HG02973 (cell line): ENCODE data around the gene VAC14.
"Not testable (repeated sequence)": the region's sequence is repeated elsewhere in the genome, so short reads cannot be mapped to it uniquely, and the experiment has no call there.

Experiments used
- ATAC-seq: cut with Tn5 transposase; IDR thresholded peaks from one replicate; pipeline ENCODE4 v1.9.1; 2021; ENCODE audit warnings: moderate library complexity; ENCODE audit not compliant: unreplicated experiment

VAC14 gene

DNA sequence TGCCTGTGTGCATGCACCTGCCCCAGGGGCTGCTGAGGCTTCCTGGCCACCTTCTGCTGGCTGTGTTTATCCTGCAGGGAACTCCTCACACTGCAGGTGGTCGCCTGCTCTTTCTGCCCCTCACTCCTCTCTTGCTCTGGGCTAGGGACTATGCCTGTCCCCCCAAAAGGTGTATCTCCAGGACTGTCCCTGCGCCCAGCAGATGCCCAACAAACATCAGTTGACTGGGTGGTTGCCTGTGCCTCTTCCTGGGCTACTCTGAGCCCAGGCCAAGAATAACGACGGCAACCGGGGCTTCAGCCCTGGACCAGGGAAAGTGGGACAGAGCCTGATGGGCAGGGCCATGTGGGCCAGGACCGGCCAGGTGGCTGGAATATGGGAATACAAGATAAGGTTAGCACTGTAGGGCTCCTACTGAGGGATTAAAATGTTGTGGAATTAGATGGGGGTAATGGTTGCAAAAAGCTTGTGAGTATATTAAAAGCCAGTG lies 55.4 kb downstream of the VAC14 start:
- ATAC-seq, result no peak

GRCh38 chr16:70744366-70744765 lies 56.6 kb downstream of the VAC14 start:
- ATAC-seq, result no peak

DNA sequence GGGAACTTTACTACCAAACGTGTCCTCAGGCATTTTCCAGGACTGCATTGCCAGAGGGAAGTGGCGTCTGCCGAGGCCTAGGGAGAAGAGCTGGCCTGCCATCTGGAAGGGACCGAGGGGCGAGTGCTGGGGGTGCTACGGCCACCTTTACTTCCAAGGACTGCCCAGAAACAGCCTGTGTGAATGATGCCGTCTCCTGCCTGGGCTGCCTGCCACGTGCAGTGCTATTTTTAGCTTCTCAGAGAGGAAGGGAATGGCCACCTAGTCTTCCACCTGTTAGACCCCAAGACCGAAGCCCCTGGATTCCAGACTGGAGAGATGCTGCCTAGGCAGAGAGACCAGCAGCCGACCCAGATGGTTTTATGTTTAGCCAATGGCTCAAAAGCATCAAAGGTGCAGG lies 57.2 kb downstream of the VAC14 start:
- no peak for ATAC-seq

GRCh38 chr16:70742967-70743366 lies 58.0 kb downstream of the VAC14 start:
- not testable (repeated sequence) for ATAC-seq

DNA sequence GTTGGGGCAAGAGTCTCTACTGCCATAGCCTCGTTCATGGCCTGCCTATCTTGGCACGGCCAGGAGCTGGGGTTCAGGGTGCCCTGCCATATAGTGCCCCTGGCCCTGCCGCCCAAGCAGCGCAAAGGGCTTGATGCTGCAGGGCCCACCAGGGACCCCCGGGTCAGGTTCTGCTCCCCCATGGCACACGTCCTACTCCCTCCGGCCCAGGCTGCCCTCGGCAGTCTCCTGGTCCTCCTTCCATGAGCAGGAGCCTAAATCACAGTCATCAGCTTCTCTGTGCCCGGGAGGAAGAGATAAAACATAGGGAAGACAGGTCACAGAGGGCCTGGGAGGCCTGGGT lies 59.2 kb downstream of the VAC14 start:
- no peak for ATAC-seq

GRCh38 chr16:70740914-70741782 lies 59.8 kb downstream of the VAC14 start:
- no peak for ATAC-seq

DNA sequence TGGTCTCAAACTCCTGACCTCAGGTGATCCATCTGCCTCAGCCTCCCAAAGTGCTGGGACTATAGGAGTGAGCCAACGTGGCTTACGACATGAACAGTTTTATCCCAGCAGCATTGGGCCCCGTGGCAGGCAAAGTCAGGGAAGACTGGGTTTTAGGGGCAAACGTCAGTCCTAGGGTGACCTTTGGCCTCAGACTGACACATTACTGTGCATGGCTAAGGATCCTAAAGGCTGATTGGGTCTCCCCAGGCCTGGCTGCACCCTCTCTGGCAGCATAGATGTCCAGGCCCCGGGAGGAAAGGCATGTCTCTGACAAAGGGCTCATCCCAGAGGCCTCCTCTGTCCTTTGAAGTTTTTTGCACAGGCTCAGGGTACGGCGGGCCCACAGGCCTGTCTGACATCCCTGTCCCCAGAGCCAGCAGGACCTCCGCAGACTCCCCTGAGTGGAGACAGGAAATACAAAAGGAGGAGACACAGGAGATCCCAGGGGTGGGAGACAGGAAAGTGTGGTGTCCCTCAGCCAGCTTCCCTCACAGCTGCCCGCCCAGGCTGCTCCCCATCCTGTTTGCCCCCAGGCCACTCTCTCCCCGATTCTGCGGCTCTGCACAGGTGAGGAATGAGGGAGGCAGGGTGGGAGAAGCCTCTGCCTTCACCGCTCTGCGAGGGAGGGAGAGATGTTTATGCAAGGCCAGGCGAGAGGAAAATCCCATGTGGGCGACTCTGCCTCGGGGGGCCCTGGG lies 60.6 kb downstream of the VAC14 start:
- no peak for ATAC-seq

GRCh38 chr16:70739389-70739788 lies 61.6 kb downstream of the VAC14 start:
- ATAC-seq, result no peak

DNA sequence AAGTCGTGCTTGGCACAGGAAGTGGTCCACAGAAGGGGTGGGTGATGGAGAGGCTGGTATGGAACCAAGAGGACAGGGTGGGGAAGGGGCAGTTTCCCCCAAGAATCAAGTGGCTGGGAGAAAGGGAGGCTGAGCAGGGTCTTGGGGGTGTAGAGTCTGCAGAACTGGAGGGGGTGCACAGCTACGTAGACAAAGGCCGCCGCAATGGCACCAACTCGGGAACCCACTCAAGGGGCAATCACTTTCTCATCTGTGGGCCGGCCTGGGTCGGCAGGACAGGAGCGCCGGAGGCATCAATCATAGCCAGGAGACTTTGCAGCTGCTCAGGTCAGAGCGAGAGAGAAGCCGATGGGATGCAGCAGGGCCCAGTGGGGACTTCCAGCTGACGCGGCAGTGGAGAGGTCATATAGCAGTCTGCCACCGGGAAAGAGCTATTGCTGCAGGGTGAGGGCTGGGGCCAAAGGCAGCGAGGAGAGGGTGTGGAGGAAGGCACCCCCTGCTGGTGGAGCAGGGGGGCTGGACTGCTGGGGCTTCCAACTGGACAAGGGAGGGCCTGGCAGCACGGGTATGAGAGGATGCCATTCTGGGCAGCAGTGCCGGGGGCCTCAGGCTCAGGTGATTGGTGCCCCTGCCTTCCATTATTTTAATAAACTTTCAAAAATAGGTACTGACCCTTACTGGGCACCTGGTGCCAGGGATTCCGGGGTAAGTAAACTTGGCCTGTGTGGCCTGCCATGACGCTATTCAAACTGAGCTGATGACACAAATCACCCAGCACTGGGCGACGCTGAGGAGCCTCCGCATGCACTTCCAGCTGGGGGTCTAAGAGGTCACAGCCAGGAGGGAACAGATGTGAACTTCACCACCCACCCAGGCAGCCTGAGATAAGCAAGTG lies 62.6 kb downstream of the VAC14 start:
- ATAC-seq, result no peak

DNA sequence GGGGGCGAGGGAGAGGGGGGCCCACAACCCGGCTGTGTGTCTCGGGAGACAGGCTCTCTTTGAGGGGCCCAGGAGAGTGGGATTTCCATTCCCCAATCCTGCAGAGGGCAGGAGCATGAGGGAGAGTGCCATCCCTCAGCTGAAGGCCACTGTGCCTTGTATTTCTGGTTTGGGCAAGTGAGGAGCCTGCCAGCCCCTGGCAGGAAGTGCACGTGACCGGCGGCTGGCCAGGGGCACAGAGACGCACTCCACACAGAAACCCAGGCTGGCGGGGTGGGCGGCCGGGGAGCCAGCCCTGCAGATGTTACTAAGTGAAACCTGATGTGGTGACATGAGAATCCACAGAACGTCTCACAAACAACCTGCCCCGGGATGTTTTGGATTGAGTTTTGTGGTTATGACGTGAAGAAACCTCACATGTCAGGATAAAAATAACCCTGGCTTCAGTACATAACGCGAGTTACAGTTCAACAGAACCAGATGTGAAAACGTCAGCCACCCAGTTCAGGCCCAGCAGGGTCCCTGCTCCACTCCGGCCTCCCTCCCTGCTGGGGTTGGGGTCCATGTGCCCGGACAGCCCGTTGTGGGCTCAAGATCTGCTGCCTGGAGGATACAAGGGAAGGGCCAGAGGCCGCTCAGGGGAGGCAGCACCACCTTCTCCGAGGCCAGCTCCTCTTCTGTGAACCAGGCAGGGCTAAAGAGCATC lies 63.4 kb downstream of the VAC14 start:
- peak; percentile 85 for ATAC-seq

GRCh38 chr16:70736465-70737376 lies 64.2 kb downstream of the VAC14 start:
- ATAC-seq, result no peak

- ATAC-seq, result no peak
Observed at GRCh38 chr16:70735141-70735979, 65.6 kb downstream of the VAC14 start.

- ATAC-seq, result no peak
Observed at GRCh38 chr16:70734522-70735095, 66.3 kb downstream of the VAC14 start.

- no peak for ATAC-seq
Observed at GRCh38 chr16:70730944-70731343, 70.0 kb downstream of the VAC14 start.

DNA sequence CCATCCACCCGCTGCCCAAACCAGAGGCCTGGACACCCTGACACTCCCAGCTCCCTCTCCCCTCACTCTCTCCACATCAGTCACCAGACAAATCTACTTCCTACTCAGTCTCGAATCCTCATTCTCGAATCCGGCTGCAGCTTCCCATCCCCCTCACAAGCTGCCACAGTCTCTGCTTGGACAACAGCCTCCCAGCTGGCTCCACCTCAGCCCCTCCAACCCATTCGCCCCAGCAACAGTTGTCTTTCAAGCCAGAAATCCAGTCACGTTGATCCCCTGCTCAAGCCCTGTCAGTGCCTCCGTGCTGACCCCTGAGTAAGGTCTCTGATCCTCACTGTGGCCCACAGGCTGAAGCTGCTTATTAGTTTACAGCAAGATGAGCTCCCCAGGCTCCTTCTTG lies 70.9 kb downstream of the VAC14 start:
- ATAC-seq, result no peak

- ATAC-seq, result no peak
Observed at GRCh38 chr16:70729292-70729691, 71.7 kb downstream of the VAC14 start.

- no peak for ATAC-seq
Observed at GRCh38 chr16:70728150-70728549, 72.8 kb downstream of the VAC14 start.

GRCh38 chr16:70726892-70727361 lies 74.0 kb downstream of the VAC14 start:
- ATAC-seq, result no peak
